HepG2 (cell line): ENCODE results near the gene ZDHHC18. TPM values are rescaled to one million over a fixed set of nuclear protein-coding genes. Genes with fewer than 3 reads are reported as not detected.
A peak's percentile ranks its signal among the peaks of the same experiment; 100 is the strongest.

ENCODE experiments used
- BRD4 ChIP-seq: sonication (generic); formaldehyde crosslinking; IDR thresholded peaks from 2 replicates; pipeline ENCODE4 v1.4.0; 2020; ENCODE audit warnings: missing genetic modification reagents
- CBX5 ChIP-seq: sonication (generic); formaldehyde crosslinking; IDR thresholded peaks from 2 replicates; pipeline ENCODE4 v1.4.0; 2020; ENCODE audit warnings: missing genetic modification reagents, borderline replicate concordance
- KMT2A ChIP-seq: sonication (generic); formaldehyde crosslinking; IDR thresholded peaks from 2 replicates; pipeline ENCODE4 v1.4.0; 2020; ENCODE audit warnings: missing genetic modification reagents
- MXI1 ChIP-seq: IDR thresholded peaks from 3 replicates; pipeline ENCODE4 v1.6.1; 2012; ENCODE audit warnings: low read depth, low read length, inconsistent platforms, borderline replicate concordance
- SRSF9 ChIP-seq: fragments of 200-400 bp; formaldehyde crosslinking; IDR thresholded peaks from 2 replicates; pipeline ENCODE4 v1.6.1; 2018; ENCODE audit warnings: borderline replicate concordance, mild to moderate bottlenecking, low read depth, low read length; ENCODE audit not compliant: insufficient read depth, poor library complexity, severe bottlenecking
- TCF7 ChIP-seq: sonication (generic); IDR thresholded peaks from 2 replicates; pipeline ENCODE4 v1.6.1; 2016; ENCODE audit warnings: antibody characterized with exemption, low read depth
- ZNF501 ChIP-seq: sonication (generic); formaldehyde crosslinking; IDR thresholded peaks from 2 replicates; pipeline ENCODE4 v1.5.1; 2020; ENCODE audit warnings: mild to moderate bottlenecking, moderate library complexity, missing genetic modification reagents
- ZNF768 ChIP-seq: sonication (generic); formaldehyde crosslinking; IDR thresholded peaks from 2 replicates; pipeline ENCODE4 v1.4.0; 2020; ENCODE audit warnings: missing genetic modification reagents
- ZNF792 ChIP-seq: IDR thresholded peaks from 2 replicates; pipeline ENCODE4 v1.6.1; 2016
- polyA plus RNA-seq, 8 experiments: library from polyadenylated mRNA; depleted of rRNA in 3 of 8; stranded (reverse) in 7 of 8; unstranded in 1 of 8; fragments of >200 nt; fragmentation: Illumina TruSeq in 4 of 8; extraction: Trizol in 4 of 8; gene quantifications; 2 replicates each; pipeline versions ENCODE4 v1.2.1 to v1.2.3, GENCODE V29; 2011 to 2016; ENCODE audit warnings: low read depth in 4 of 8, missing spikeins in 1 of 8, mixed read lengths in 1 of 8; ENCODE audit not compliant: insufficient read depth in 1 of 8
- total RNA-seq, 5 experiments: library from RNA; depleted of rRNA; stranded (reverse); fragments of >200 nt; fragmentation: Illumina TruSeq; extraction: Trizol; gene quantifications; 2 replicates each; pipeline ENCODE4 v1.2.3, GENCODE V29; 2016; ENCODE audit warnings: low read depth in 1 of 5
- TF ChIP-seq, protein P1 (sequence below): sonication (generic); formaldehyde crosslinking; IDR thresholded peaks from 2 replicates; pipeline ENCODE4 v1.4.0; 2020; ENCODE audit warnings: mild to moderate bottlenecking, missing genetic modification reagents
- TF ChIP-seq, protein P2 (sequence below): sonication (generic); formaldehyde crosslinking; IDR thresholded peaks from 2 replicates; pipeline ENCODE4 v1.4.0; 2020; ENCODE audit warnings: low read depth, mild to moderate bottlenecking, missing genetic modification reagents
- TF ChIP-seq, protein P3 (sequence below): sonication (generic); formaldehyde crosslinking; IDR thresholded peaks from 2 replicates; pipeline ENCODE4 v1.5.0; 2020; ENCODE audit warnings: missing genetic modification reagents
- TF ChIP-seq, protein P4 (sequence below): IDR thresholded peaks from 2 replicates; pipeline ENCODE4 v1.6.1; 2016; ENCODE audit warnings: low read depth, borderline replicate concordance
- TF ChIP-seq, protein P5 (sequence below), 2 experiments: sonication (generic) in 1 of 2; formaldehyde crosslinking in 1 of 2; IDR thresholded peaks; 2 replicates each; pipeline versions ENCODE4 v1.5.1 to v1.6.1; 2011 to 2020; ENCODE audit warnings: borderline replicate concordance in 1 of 2, low read depth in 1 of 2, low read length in 1 of 2, mild to moderate bottlenecking in 1 of 2, missing genetic modification reagents in 1 of 2, moderate library complexity in 1 of 2

ZDHHC18 gene
- total and polyA plus RNA-seq, 2 of the 13 experiments (the other 11 are each of a cell fraction or from before 2014, with no cell fraction given) = 13.2 to 35.3 TPM

DNA sequence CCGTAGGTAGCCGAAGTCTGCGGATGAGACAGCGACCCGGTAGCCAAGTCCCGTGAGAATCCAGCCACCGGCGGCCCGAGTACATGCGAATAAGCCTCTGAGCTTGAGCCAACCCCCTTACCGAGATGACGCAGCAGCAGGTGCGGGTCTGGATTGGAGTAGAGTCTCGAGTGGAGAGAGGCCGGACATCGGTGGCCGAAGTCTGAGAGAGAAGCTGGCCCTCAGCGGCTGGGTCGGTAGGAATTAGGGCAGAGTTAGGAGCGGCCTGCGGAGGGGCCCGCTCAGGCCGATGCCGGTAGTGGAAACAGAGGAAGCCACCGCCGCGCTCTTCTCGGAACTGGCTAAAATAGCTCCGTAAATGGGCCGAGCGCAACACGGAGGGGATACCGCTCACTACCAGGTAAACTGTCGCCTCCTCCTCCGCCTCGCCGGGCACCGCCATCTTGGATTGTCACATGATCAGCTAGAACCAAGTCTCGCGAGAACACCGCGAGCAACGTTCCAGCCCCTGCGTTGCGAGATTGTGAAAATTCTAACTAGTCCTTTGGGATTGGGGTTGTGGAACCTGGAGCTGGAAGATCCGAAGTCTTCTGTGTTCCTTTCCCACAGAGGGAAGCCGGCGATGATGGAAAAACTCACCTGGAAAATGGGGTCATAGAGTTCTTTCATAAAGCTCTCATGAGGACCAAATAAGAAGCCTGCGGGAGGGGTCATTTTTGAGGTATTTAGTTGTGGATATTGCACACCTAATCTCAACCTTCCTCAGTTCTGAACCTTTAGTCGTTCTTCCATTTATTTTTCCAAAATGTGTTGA, 73.7 kb downstream of the ZDHHC18 start, which contains the start of gene GPATCH3 (continued):
- TF ChIP-seq, protein P1, sequence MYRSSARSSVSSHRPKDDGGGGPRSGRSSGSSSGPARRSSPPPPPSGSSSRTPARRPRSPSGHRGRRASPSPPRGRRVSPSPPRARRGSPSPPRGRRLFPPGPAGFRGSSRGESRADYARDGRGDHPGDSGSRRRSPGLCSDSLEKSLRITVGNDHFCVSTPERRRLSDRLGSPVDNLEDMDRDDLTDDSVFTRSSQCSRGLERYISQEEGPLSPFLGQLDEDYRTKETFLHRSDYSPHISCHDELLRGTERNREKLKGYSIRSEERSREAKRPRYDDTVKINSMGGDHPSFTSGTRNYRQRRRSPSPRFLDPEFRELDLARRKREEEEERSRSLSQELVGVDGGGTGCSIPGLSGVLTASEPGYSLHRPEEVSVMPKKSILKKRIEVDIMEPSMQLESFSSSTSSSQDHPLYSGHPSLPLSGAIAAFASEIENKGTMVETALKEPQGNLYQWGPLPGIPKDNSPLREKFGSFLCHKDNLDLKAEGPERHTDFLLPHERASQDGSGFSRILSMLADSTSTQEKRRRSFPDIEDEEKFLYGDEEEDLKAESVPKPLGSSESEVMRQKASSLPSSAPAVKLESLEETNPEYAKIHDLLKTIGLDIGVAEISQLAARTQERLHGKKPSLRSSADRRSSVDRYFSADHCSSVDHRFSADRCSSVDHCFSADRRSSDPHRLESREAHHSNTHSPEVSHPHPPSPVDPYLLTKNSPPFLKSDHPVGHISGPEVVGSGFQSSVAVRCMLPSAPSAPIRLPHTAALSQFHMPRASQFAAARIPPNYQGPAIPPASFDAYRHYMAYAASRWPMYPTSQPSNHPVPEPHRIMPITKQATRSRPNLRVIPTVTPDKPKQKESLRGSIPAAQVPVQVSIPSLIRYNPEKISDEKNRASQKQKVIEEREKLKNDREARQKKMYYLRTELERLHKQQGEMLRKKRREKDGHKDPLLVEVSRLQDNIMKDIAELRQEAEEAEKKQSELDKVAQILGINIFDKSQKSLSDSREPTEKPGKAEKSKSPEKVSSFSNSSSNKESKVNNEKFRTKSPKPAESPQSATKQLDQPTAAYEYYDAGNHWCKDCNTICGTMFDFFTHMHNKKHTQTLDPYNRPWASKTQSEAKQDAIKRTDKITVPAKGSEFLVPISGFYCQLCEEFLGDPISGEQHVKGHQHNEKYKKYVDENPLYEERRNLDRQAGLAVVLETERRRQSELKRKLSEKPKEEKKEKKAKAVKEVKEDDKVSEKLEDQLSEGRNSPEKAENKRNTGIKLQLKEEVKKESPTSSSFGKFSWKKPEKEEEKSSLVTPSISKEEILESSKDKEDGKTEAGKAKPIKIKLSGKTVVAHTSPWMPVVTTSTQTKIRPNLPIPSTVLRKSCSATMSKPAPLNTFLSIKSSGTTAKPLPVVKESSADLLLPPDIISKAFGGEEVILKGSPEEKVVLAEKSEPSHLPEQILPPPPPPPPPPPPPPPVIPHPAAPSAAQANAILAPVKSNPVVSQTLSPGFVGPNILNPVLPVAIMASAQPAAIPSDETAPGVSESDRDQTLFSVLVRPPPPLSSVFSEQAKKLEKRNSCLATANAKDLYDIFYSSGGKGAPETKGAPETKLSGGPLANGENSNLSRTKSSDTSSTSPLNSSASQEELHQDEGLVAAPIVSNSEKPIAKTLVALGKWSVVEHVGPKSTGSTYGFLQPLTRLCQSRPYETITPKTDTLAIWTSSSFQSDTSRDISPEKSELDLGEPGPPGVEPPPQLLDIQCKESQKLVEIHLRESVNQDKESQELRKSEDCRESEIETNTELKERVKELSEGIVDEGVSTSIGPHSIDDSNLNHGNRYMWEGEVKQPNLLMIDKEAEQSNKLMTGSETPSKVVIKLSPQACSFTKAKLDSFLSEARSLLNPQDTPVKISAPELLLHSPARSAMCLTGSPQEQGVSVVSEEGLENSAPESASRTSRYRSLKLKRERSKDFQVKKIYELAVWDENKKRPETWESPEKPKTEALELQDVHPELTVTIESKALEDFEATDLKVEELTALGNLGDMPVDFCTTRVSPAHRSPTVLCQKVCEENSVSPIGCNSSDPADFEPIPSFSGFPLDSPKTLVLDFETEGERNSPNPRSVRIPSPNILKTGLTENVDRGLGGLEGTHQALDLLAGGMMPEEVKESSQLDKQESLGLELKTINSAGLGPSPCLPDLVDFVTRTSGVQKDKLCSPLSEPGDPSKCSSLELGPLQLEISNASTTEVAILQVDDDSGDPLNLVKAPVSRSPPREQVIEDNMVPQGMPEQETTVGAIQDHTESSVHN (CRISPR knock-in tag) = peak; percentile 73; the same call in 1 of the 2 replicates
- peak; percentile 78 for TF ChIP-seq ZNF501 (CRISPR knock-in tag)
- TF ChIP-seq KMT2A (CRISPR knock-in tag) = peak; percentile 91
- TF ChIP-seq MXI1 = peak; percentile 88
- TF ChIP-seq, protein P2, sequence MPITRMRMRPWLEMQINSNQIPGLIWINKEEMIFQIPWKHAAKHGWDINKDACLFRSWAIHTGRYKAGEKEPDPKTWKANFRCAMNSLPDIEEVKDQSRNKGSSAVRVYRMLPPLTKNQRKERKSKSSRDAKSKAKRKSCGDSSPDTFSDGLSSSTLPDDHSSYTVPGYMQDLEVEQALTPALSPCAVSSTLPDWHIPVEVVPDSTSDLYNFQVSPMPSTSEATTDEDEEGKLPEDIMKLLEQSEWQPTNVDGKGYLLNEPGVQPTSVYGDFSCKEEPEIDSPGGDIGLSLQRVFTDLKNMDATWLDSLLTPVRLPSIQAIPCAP = no peak
- TF ChIP-seq CBX5 (CRISPR knock-in tag) = peak; percentile 70; the same call in 1 of the 2 replicates
- TF ChIP-seq, protein P3, sequence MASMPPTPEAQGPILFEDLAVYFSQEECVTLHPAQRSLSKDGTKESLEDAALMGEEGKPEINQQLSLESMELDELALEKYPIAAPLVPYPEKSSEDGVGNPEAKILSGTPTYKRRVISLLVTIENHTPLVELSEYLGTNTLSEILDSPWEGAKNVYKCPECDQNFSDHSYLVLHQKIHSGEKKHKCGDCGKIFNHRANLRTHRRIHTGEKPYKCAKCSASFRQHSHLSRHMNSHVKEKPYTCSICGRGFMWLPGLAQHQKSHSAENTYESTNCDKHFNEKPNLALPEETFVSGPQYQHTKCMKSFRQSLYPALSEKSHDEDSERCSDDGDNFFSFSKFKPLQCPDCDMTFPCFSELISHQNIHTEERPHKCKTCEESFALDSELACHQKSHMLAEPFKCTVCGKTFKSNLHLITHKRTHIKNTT = no peak
- peak; percentile 89 for TF ChIP-seq ZNF792 (CRISPR knock-in tag)
- TF ChIP-seq, protein P4, sequence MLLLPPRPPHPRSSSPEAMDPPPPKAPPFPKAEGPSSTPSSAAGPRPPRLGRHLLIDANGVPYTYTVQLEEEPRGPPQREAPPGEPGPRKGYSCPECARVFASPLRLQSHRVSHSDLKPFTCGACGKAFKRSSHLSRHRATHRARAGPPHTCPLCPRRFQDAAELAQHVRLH (CRISPR knock-in tag) = peak; percentile 90; the same call in 1 of the 2 replicates
- TF ChIP-seq, protein P5, sequence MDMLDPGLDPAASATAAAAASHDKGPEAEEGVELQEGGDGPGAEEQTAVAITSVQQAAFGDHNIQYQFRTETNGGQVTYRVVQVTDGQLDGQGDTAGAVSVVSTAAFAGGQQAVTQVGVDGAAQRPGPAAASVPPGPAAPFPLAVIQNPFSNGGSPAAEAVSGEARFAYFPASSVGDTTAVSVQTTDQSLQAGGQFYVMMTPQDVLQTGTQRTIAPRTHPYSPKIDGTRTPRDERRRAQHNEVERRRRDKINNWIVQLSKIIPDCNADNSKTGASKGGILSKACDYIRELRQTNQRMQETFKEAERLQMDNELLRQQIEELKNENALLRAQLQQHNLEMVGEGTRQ (IDR thresholded peaks at IDR 0.05; ENCODE audit: low read depth, low read length) = peak; percentile 82
- TF ChIP-seq, protein P5 (CRISPR knock-in tag; IDR thresholded peaks at IDR 0.05; ENCODE audit: borderline replicate concordance) = peak; percentile 98; the same call in 1 of the 2 replicates
- TF ChIP-seq BRD4 (CRISPR knock-in tag) = peak; percentile 45
- peak; percentile 57; the same call in 1 of the 2 replicates for TF ChIP-seq ZNF768 (CRISPR knock-in tag)
- no peak for TF ChIP-seq SRSF9
- no peak for TF ChIP-seq TCF7
